ENCODE data around the gene SMG6. TPM values are rescaled to one million over a fixed set of nuclear protein-coding genes. Genes with fewer than 3 reads are reported as not detected.

The SMG6 gene
- total and polyA plus RNA-seq, 2 of the 13 experiments (the other 11 are each of a cell fraction or from before 2014, with no cell fraction given): 4.6 to 14.6 TPM

DNA sequence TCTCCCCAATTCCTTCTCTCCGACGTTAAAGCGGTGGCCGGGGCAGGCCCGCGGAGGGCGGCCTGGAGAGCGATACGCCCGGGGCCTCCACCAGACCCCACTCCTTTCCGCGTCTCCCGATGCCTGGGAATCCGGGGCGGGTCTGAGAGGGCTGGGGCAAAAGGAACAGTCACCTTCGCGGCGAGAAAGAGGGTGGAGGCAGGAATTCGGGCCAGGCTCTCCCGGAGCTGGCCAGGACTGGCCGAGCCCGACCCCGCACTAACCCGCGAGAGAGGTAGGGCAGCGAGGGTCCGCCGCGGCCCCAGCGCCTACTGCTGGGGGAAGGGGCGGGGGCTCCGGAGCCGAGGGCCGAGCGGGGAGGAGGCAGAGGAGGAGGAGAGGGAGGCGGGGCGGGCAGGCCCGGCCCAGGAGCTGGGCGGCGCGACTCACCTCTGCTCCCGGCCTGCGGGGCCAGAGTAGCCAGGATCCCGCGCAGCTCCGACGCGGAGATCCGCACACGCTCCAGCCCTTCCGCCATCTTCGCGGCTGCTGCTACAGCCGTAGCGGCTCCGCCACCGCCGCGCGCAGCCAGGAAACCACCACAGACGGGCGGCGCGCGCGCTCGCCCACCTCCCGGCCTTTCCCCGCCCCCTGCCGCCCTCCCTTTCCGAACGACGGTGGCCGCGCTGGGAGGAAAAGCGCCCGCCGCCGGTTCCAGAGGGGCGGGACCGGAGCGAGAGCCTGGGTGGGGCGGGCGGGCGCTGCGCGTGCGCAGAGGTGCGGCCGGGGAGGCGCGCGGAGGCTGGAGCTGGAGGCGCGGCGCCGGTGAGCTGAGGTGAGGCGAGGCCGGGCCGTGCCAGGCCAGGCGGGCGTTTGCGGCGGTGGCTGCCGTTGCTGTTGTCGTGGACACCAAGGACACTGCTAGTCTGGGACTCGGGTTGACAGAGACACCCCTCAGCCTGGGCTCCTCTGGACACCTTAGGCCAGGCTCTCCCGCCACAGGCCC lies at the start of gene SMG6, which contains the start of gene SRR (continued):
- TF ChIP-seq, protein P1, sequence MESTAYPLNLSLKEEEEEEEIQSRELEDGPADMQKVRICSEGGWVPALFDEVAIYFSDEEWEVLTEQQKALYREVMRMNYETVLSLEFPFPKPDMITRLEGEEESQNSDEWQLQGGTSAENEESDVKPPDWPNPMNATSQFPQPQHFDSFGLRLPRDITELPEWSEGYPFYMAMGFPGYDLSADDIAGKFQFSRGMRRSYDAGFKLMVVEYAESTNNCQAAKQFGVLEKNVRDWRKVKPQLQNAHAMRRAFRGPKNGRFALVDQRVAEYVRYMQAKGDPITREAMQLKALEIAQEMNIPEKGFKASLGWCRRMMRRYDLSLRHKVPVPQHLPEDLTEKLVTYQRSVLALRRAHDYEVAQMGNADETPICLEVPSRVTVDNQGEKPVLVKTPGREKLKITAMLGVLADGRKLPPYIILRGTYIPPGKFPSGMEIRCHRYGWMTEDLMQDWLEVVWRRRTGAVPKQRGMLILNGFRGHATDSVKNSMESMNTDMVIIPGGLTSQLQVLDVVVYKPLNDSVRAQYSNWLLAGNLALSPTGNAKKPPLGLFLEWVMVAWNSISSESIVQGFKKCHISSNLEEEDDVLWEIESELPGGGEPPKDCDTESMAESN (CRISPR knock-in tag; conservative IDR thresholded peaks at IDR 0.05): peak; percentile 18; the same call in 1 of the 2 replicates
- TF ChIP-seq IRF2 (CRISPR knock-in tag; IDR thresholded peaks at IDR 0.05) (peak; percentile 12; the same call in 1 of the 2 replicates), SETDB1 (CRISPR knock-in tag; IDR thresholded peaks at IDR 0.05; ENCODE audit: borderline replicate concordance) (no peak), TARDBP (CRISPR knock-in tag; IDR thresholded peaks at IDR 0.05) (peak; percentile 53; the same call in 1 of the 2 replicates), ZNF557 (CRISPR knock-in tag; IDR thresholded peaks at IDR 0.05) (peak; percentile 43; the same call in 1 of the 2 replicates), GABPB1 (CRISPR knock-in tag; IDR thresholded peaks at IDR 0.05) (peak; percentile 73), PTBP1 (IDR thresholded peaks at IDR 0.05; ENCODE audit: low read depth, low read length, poor library complexity, severe bottlenecking) (peak; percentile 66), SRSF1 (optimal IDR thresholded peaks at IDR 0.05; ENCODE audit: low read depth, low read length) (no peak), LCORL (IDR thresholded peaks at IDR 0.05) (no peak), LCORL (CRISPR knock-in tag; IDR thresholded peaks at IDR 0.05) (peak; percentile 32; the same call in 1 of the 2 replicates), HOXA3 (CRISPR knock-in tag; IDR thresholded peaks at IDR 0.05) (peak; percentile 70)
- TF ChIP-seq, protein P2, sequence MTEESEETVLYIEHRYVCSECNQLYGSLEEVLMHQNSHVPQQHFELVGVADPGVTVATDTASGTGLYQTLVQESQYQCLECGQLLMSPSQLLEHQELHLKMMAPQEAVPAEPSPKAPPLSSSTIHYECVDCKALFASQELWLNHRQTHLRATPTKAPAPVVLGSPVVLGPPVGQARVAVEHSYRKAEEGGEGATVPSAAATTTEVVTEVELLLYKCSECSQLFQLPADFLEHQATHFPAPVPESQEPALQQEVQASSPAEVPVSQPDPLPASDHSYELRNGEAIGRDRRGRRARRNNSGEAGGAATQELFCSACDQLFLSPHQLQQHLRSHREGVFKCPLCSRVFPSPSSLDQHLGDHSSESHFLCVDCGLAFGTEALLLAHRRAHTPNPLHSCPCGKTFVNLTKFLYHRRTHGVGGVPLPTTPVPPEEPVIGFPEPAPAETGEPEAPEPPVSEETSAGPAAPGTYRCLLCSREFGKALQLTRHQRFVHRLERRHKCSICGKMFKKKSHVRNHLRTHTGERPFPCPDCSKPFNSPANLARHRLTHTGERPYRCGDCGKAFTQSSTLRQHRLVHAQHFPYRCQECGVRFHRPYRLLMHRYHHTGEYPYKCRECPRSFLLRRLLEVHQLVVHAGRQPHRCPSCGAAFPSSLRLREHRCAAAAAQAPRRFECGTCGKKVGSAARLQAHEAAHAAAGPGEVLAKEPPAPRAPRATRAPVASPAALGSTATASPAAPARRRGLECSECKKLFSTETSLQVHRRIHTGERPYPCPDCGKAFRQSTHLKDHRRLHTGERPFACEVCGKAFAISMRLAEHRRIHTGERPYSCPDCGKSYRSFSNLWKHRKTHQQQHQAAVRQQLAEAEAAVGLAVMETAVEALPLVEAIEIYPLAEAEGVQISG (CRISPR knock-in tag; IDR thresholded peaks at IDR 0.05): peak; percentile 61
- TF ChIP-seq, protein P3, sequence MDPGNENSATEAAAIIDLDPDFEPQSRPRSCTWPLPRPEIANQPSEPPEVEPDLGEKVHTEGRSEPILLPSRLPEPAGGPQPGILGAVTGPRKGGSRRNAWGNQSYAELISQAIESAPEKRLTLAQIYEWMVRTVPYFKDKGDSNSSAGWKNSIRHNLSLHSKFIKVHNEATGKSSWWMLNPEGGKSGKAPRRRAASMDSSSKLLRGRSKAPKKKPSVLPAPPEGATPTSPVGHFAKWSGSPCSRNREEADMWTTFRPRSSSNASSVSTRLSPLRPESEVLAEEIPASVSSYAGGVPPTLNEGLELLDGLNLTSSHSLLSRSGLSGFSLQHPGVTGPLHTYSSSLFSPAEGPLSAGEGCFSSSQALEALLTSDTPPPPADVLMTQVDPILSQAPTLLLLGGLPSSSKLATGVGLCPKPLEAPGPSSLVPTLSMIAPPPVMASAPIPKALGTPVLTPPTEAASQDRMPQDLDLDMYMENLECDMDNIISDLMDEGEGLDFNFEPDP (CRISPR knock-in tag; conservative IDR thresholded peaks at IDR 0.05): 0 out of 2 replicates have a peak, but pooled peaks have one; percentile 62
- TF ChIP-seq, protein P4, sequence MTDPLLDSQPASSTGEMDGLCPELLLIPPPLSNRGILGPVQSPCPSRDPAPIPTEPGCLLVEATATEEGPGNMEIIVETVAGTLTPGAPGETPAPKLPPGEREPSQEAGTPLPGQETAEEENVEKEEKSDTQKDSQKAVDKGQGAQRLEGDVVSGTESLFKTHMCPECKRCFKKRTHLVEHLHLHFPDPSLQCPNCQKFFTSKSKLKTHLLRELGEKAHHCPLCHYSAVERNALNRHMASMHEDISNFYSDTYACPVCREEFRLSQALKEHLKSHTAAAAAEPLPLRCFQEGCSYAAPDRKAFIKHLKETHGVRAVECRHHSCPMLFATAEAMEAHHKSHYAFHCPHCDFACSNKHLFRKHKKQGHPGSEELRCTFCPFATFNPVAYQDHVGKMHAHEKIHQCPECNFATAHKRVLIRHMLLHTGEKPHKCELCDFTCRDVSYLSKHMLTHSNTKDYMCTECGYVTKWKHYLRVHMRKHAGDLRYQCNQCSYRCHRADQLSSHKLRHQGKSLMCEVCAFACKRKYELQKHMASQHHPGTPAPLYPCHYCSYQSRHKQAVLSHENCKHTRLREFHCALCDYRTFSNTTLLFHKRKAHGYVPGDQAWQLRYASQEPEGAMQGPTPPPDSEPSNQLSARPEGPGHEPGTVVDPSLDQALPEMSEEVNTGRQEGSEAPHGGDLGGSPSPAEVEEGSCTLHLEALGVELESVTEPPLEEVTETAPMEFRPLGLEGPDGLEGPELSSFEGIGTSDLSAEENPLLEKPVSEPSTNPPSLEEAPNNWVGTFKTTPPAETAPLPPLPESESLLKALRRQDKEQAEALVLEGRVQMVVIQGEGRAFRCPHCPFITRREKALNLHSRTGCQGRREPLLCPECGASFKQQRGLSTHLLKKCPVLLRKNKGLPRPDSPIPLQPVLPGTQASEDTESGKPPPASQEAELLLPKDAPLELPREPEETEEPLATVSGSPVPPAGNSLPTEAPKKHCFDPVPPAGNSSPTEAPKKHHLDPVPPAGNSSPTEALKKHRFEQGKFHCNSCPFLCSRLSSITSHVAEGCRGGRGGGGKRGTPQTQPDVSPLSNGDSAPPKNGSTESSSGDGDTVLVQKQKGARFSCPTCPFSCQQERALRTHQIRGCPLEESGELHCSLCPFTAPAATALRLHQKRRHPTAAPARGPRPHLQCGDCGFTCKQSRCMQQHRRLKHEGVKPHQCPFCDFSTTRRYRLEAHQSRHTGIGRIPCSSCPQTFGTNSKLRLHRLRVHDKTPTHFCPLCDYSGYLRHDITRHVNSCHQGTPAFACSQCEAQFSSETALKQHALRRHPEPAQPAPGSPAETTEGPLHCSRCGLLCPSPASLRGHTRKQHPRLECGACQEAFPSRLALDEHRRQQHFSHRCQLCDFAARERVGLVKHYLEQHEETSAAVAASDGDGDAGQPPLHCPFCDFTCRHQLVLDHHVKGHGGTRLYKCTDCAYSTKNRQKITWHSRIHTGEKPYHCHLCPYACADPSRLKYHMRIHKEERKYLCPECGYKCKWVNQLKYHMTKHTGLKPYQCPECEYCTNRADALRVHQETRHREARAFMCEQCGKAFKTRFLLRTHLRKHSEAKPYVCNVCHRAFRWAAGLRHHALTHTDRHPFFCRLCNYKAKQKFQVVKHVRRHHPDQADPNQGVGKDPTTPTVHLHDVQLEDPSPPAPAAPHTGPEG (CRISPR knock-in tag; IDR thresholded peaks at IDR 0.05): peak; percentile 77; the same call in 1 of the 2 replicates
- TF ChIP-seq, protein P5, sequence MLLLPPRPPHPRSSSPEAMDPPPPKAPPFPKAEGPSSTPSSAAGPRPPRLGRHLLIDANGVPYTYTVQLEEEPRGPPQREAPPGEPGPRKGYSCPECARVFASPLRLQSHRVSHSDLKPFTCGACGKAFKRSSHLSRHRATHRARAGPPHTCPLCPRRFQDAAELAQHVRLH (CRISPR knock-in tag; IDR thresholded peaks at IDR 0.05; ENCODE audit: borderline replicate concordance, low read depth): 0 out of 2 replicates have a peak, but pooled peaks have one; percentile 35

Data from HepG2 (cell line).